GM23338 (cell line): ENCODE results near the gene EHD4. TPM values are rescaled to one million over a fixed set of nuclear protein-coding genes. Genes with fewer than 3 reads are reported as not detected.

Experiments
- ATAC-seq: fragments of 200-7000 bp; cut with Tn5 transposase; 3 replicates; pipeline ENCODE4 v1.9.1; 2020
- DNase-seq: peaks from one replicate; pipeline ENCODE4 v3.0.0-alpha.2; 2015; ENCODE audit warnings: low spot score
- H2AFZ ChIP-seq: fragments of 200-600 bp; sonication (generic); 2 replicates; pipeline ENCODE4 v1.8.0; 2016; ENCODE audit warnings: antibody characterized with exemption, mild to moderate bottlenecking, moderate library complexity
- H3F3A ChIP-seq: fragments of 200-600 bp; sonication (generic); replicated peaks from 2 replicates; pipeline ENCODE4 v1.8.0; 2017; ENCODE audit warnings: antibody characterized with exemption, mixed run types, low read depth
- H3K27ac ChIP-seq: fragments of 200-600 bp; sonication (generic); 2 replicates; pipeline ENCODE4 v1.6.1; 2016; ENCODE audit warnings: low read depth
- H3K27me3 ChIP-seq: fragments of 200-600 bp; sonication (generic); 2 replicates; pipeline ENCODE4 v1.8.0; 2016; ENCODE audit warnings: mild to moderate bottlenecking, mixed run types, moderate library complexity; ENCODE audit not compliant: insufficient read depth
- H3K36me3 ChIP-seq: fragments of 200-600 bp; sonication (generic); 2 replicates; pipeline ENCODE4 v1.8.0; 2016; ENCODE audit warnings: mild to moderate bottlenecking; ENCODE audit not compliant: insufficient read depth
- H3K4me1 ChIP-seq: fragments of 200-600 bp; sonication (generic); 2 replicates; pipeline ENCODE4 v1.8.0; 2016; ENCODE audit warnings: mild to moderate bottlenecking, moderate library complexity; ENCODE audit not compliant: insufficient read depth
- H3K4me2 ChIP-seq: fragments of 200-600 bp; sonication (generic); 2 replicates; pipeline ENCODE4 v1.7.1; 2017; ENCODE audit warnings: mixed run types
- H3K4me3 ChIP-seq: fragments of 200-600 bp; sonication (generic); 2 replicates; pipeline ENCODE4 v1.6.1; 2016; ENCODE audit warnings: mixed run types
- H3K79me2 ChIP-seq: fragments of 200-600 bp; sonication (generic); replicated peaks from 2 replicates; pipeline ENCODE4 v1.8.0; 2017; ENCODE audit warnings: mild to moderate bottlenecking; ENCODE audit not compliant: insufficient read depth
- H3K9me2 ChIP-seq: fragments of 200-600 bp; sonication (generic); 2 replicates; pipeline ENCODE4 v1.8.0; 2017; ENCODE audit not compliant: insufficient read depth
- H4K20me1 ChIP-seq: fragments of 200-600 bp; sonication (generic); replicated peaks from 2 replicates; pipeline ENCODE4 v1.8.0; 2017; ENCODE audit warnings: mild to moderate bottlenecking; ENCODE audit not compliant: insufficient read depth
- H3K27ac Mint-ChIP-seq: 2 replicates; pipeline ENCODE4 v1.8.0; 2020; ENCODE audit warnings: inconsistent platforms, mild to moderate bottlenecking, moderate library complexity, mixed read lengths
- H3K27me3 Mint-ChIP-seq: 3 replicates; pipeline ENCODE4 v1.8.0; 2022; ENCODE audit warnings: low read depth, mild to moderate bottlenecking, moderate library complexity, mixed read lengths, inconsistent platforms; ENCODE audit not compliant: insufficient read depth, poor library complexity
- H3K36me3 Mint-ChIP-seq: 3 replicates; pipeline ENCODE4 v1.8.0; 2021; ENCODE audit warnings: low read depth, mild to moderate bottlenecking, inconsistent platforms, moderate library complexity, mixed read lengths
- H3K4me1 Mint-ChIP-seq: 3 replicates; pipeline ENCODE4 v1.8.0; 2020; ENCODE audit warnings: mild to moderate bottlenecking, inconsistent platforms, mixed read lengths
- H3K4me3 Mint-ChIP-seq: 3 replicates; pipeline ENCODE4 v1.8.0; 2021; ENCODE audit warnings: moderate library complexity, mild to moderate bottlenecking, inconsistent platforms, mixed read lengths
- H3K9me3 Mint-ChIP-seq: 3 replicates; pipeline ENCODE4 v1.8.0; 2020; ENCODE audit warnings: moderate library complexity, mild to moderate bottlenecking, inconsistent platforms, mixed read lengths
- CTCF ChIP-seq, 2 experiments: fragments of 200-600 bp in 1 of 2; sonication (generic) in 1 of 2; conservative IDR thresholded peaks; 2 replicates each; pipeline versions ENCODE4 v1.5.1 to v1.6.1; 2016 to 2017; ENCODE audit warnings: antibody characterized with exemption in 2 of 2, low read depth in 2 of 2, mild to moderate bottlenecking in 2 of 2, moderate library complexity in 1 of 2
- ETS1 ChIP-seq: IDR thresholded peaks from 2 replicates; pipeline ENCODE4 v1.6.1; 2016; ENCODE audit warnings: antibody characterized with exemption
- EZH2 ChIP-seq: fragments of 200-600 bp; sonication (generic); IDR thresholded peaks from one replicate; pipeline ENCODE4 v1.8.0; 2017; ENCODE audit warnings: antibody characterized with exemption, mild to moderate bottlenecking, low read depth; ENCODE audit not compliant: unreplicated experiment
- JUNB ChIP-seq: IDR thresholded peaks from one replicate; pipeline ENCODE4 v1.6.1; 2016; ENCODE audit warnings: antibody characterized with exemption; ENCODE audit not compliant: unreplicated experiment
- NANOG ChIP-seq: IDR thresholded peaks from 2 replicates; pipeline ENCODE4 v1.6.1; 2016; ENCODE audit warnings: antibody characterized with exemption, borderline replicate concordance
- ZNF331 ChIP-seq: fragments of 250-450 bp; sonication (Bioruptor Pico); IDR thresholded peaks from 2 replicates; pipeline ENCODE4 v1.5.0; 2020; ENCODE audit warnings: low read depth, mild to moderate bottlenecking, moderate library complexity
- ZNF462 ChIP-seq: fragments of 250-450 bp; sonication (Bioruptor Pico); IDR thresholded peaks from 2 replicates; pipeline ENCODE4 v1.5.0; 2020; ENCODE audit warnings: mild to moderate bottlenecking, moderate library complexity
- polyA plus RNA-seq: library from polyadenylated mRNA; unstranded; fragments of >200 nt; fragmentation: Nextera tagmentation; extraction: Ambion mirVana; gene quantifications from 2 replicates; pipeline ENCODE4 v1.2.1, GENCODE V29; 2016
- total RNA-seq: library from RNA; depleted of rRNA; stranded (reverse); fragments of >200 nt; shearing (Covaris generic); gene quantifications from 2 replicates; pipeline ENCODE4 v1.2.3, GENCODE V29; 2014

EHD4 gene
- total and polyA plus RNA-seq, 2 experiments from 2014 or later, result 13.0 to 31.0 TPM

GRCh38 chr15:41885841-41886240 is 86.5 kb downstream of the EHD4 start:
- Histone ChIP-seq H3K4me1 (no peaks in the 10 kb centered on the region), H3K9me2 (no peaks in the 10 kb centered on the region), H3K27me3 (peaks cover 24% of the 10 kb centered on the region), H3F3A (0 out of 2 replicates have a peak, but pooled peaks cover 4% of the 10 kb centered on the region), H3K27ac (no peak overlapping the region), H3K4me3 (no peak overlapping the region), H3K79me2 (no peaks in the 10 kb centered on the region), H3K36me3 (no peaks in the 10 kb centered on the region), H3K4me2 (no peak overlapping the region), H2AFZ (no peak overlapping the region), H4K20me1 (no peaks in the 10 kb centered on the region)
- Mint-ChIP-seq H3K9me3 (no peaks in the 10 kb centered on the region; the same call in 2 of the 3 replicates), H3K27ac (no peak overlapping the region), H3K36me3 (no peaks in the 10 kb centered on the region; the same call in 2 of the 3 replicates), H3K4me1 (peaks cover 10% of the 10 kb centered on the region), H3K4me3 (no peak overlapping the region), H3K27me3 (peaks cover 29% of the 10 kb centered on the region)
- no peak for ATAC-seq
- no peak for DNase-seq
- TF ChIP-seq NANOG (no peak), ETS1 (no peak), ZNF331 (CRISPR knock-in tag) (no peak), CTCF (conservative IDR thresholded peaks at IDR 0.05; ENCODE audit: low read depth in 2 of 2) (no peak), JUNB (no peak), EZH2 (no peak), ZNF462 (CRISPR knock-in tag) (no peak)
